Thyroid gland (tissue), 4 donors: ENCODE results near the gene SETX.

Experiments
- CTCF ChIP-seq, 6 experiments: fragments of 200-600 bp in 3 of 6; fragments of 450-650 bp in 3 of 6; sonication (generic) in 3 of 6; IDR thresholded peaks; one replicate each; pipeline ENCODE4 v1.5.1; 2016 to 2019; ENCODE audit warnings: antibody characterized with exemption in 6 of 6, mild to moderate bottlenecking in 2 of 6, inconsistent platforms in 1 of 6, moderate library complexity in 1 of 6
- POLR2A ChIP-seq, 2 donors: fragments of 450-650 bp; IDR thresholded peaks; one replicate each; pipeline ENCODE4 v1.6.1; 2017; ENCODE audit warnings: antibody characterized with exemption in 2 of 2, mild to moderate bottlenecking in 2 of 2, moderate library complexity in 1 of 2

GRCh38 chr9:132366481-132366880 lies 11.7 kb upstream of the SETX start:
- TF ChIP-seq CTCF (IDR thresholded peaks at IDR 0.05) (no peak), POLR2A (IDR thresholded peaks at IDR 0.05) (no peak)
